ENCODE results near the gene ANKRD10.

ANKRD10 gene

GRCh38 chr13:110874508-110874960 lies 40.3 kb downstream of the ANKRD10 start:
- peak overlapping the region; percentile 15 for H3K27ac Mint-ChIP-seq
- peaks cover 16% of the 10 kb centered on the region for H3K27me3 Mint-ChIP-seq
- H3K4me1 Mint-ChIP-seq = peaks cover 12% of the 10 kb centered on the region
- DNase-seq (peak; percentile 73), ATAC-seq (peak; percentile 68)
- no peaks in the 10 kb centered on the region for H3K9me3 Mint-ChIP-seq
- H3K36me3 Mint-ChIP-seq (ENCODE audit: low read depth) = no peaks in the 10 kb centered on the region
- H3K4me3 Mint-ChIP-seq = peak overlapping the region; percentile 74

GRCh38 chr13:110873639-110874507 lies 41.0 kb downstream of the ANKRD10 start:
- ATAC-seq = no peak
- H3K27ac Mint-ChIP-seq = no peak overlapping the region
- peaks cover 23% of the 10 kb centered on the region for H3K27me3 Mint-ChIP-seq
- H3K4me1 Mint-ChIP-seq = peaks cover 12% of the 10 kb centered on the region
- H3K36me3 Mint-ChIP-seq (ENCODE audit: low read depth) = no peaks in the 10 kb centered on the region
- H3K9me3 Mint-ChIP-seq = no peaks in the 10 kb centered on the region
- no peak overlapping the region for H3K4me3 Mint-ChIP-seq
- DNase-seq = no peak

- Mint-ChIP-seq H3K9me3 (no peaks in the 10 kb centered on the region), H3K27me3 (peaks cover 28% of the 10 kb centered on the region), H3K36me3 (ENCODE audit: low read depth) (no peaks in the 10 kb centered on the region), H3K4me3 (no peak overlapping the region), H3K4me1 (peaks cover 12% of the 10 kb centered on the region), H3K27ac (no peak overlapping the region)
- DNase-seq (no peak), ATAC-seq (no peak)
Measured at GRCh38 chr13:110872768-110873638, 41.9 kb downstream of the ANKRD10 start.

GRCh38 chr13:110872034-110872767 lies 42.7 kb downstream of the ANKRD10 start:
- H3K27ac Mint-ChIP-seq = no peak overlapping the region
- peaks cover 12% of the 10 kb centered on the region for H3K4me1 Mint-ChIP-seq
- H3K4me3 Mint-ChIP-seq = no peak overlapping the region
- H3K9me3 Mint-ChIP-seq = no peaks in the 10 kb centered on the region
- DNase-seq = no peak
- H3K36me3 Mint-ChIP-seq (ENCODE audit: low read depth) = peaks cover 2% of the 10 kb centered on the region
- H3K27me3 Mint-ChIP-seq = peaks cover 35% of the 10 kb centered on the region
- ATAC-seq = no peak

GRCh38 chr13:110869805-110870706 lies 44.8 kb downstream of the ANKRD10 start:
- ATAC-seq (peak; percentile 50), DNase-seq (peak; percentile 28)
- Mint-ChIP-seq H3K27ac (no peak overlapping the region), H3K27me3 (peaks cover 40% of the 10 kb centered on the region), H3K9me3 (no peaks in the 10 kb centered on the region), H3K36me3 (ENCODE audit: low read depth) (peaks cover 2% of the 10 kb centered on the region), H3K4me3 (no peak overlapping the region), H3K4me1 (peaks cover 10% of the 10 kb centered on the region)

GRCh38 chr13:110869231-110869804 lies 45.6 kb downstream of the ANKRD10 start:
- no peak for ATAC-seq
- H3K27ac Mint-ChIP-seq = no peak overlapping the region
- H3K27me3 Mint-ChIP-seq = peaks cover 40% of the 10 kb centered on the region
- peaks cover 2% of the 10 kb centered on the region for H3K36me3 Mint-ChIP-seq (ENCODE audit: low read depth)
- H3K9me3 Mint-ChIP-seq = no peaks in the 10 kb centered on the region
- H3K4me3 Mint-ChIP-seq = no peak overlapping the region
- H3K4me1 Mint-ChIP-seq = peaks cover 5% of the 10 kb centered on the region
- DNase-seq = no peak

- Mint-ChIP-seq H3K27ac (no peak overlapping the region), H3K9me3 (no peaks in the 10 kb centered on the region), H3K27me3 (peaks cover 40% of the 10 kb centered on the region), H3K4me1 (peaks cover 5% of the 10 kb centered on the region), H3K4me3 (no peak overlapping the region), H3K36me3 (ENCODE audit: low read depth) (peaks cover 2% of the 10 kb centered on the region)
- ATAC-seq (no peak), DNase-seq (no peak)
Measured at GRCh38 chr13:110868720-110869119, 46.1 kb downstream of the ANKRD10 start.

- peaks cover 5% of the 10 kb centered on the region for H3K4me1 Mint-ChIP-seq
- H3K36me3 Mint-ChIP-seq (ENCODE audit: low read depth) = peaks cover 2% of the 10 kb centered on the region
- peaks cover 38% of the 10 kb centered on the region for H3K27me3 Mint-ChIP-seq
- no peaks in the 10 kb centered on the region for H3K9me3 Mint-ChIP-seq
- no peak overlapping the region for H3K27ac Mint-ChIP-seq
- ATAC-seq = no peak
- no peak for DNase-seq
- no peak overlapping the region for H3K4me3 Mint-ChIP-seq
Measured at GRCh38 chr13:110867380-110867779, 47.5 kb downstream of the ANKRD10 start.

- ATAC-seq (no peak), DNase-seq (no peak)
- Mint-ChIP-seq H3K4me3 (no peak overlapping the region), H3K27me3 (peaks cover 38% of the 10 kb centered on the region), H3K4me1 (peaks cover 5% of the 10 kb centered on the region), H3K9me3 (no peaks in the 10 kb centered on the region), H3K27ac (no peak overlapping the region), H3K36me3 (ENCODE audit: low read depth) (peaks cover 2% of the 10 kb centered on the region)
Measured at GRCh38 chr13:110866491-110867170, 48.2 kb downstream of the ANKRD10 start.

GRCh38 chr13:110863685-110864084 lies 51.2 kb downstream of the ANKRD10 start:
- Mint-ChIP-seq H3K27ac (no peak overlapping the region), H3K9me3 (no peaks in the 10 kb centered on the region), H3K36me3 (ENCODE audit: low read depth) (peaks cover 2% of the 10 kb centered on the region), H3K4me1 (no peaks in the 10 kb centered on the region), H3K27me3 (peaks cover 19% of the 10 kb centered on the region), H3K4me3 (no peak overlapping the region)
- DNase-seq (no peak), ATAC-seq (no peak)

GRCh38 chr13:110860983-110861382 lies 53.9 kb downstream of the ANKRD10 start:
- Mint-ChIP-seq H3K9me3 (peaks cover 8% of the 10 kb centered on the region), H3K4me1 (peaks cover 19% of the 10 kb centered on the region), H3K27me3 (peaks cover 3% of the 10 kb centered on the region), H3K36me3 (ENCODE audit: low read depth) (peaks cover 8% of the 10 kb centered on the region), H3K27ac (no peak overlapping the region), H3K4me3 (no peak overlapping the region)
- ATAC-seq (no peak), DNase-seq (no peak)

GRCh38 chr13:110856942-110857835 lies 57.7 kb downstream of the ANKRD10 start:
- peak; percentile 63 for ATAC-seq
- Mint-ChIP-seq H3K36me3 (ENCODE audit: low read depth) (peaks cover 8% of the 10 kb centered on the region), H3K4me3 (no peak overlapping the region), H3K27ac (peak overlapping the region; percentile 53), H3K27me3 (no peaks in the 10 kb centered on the region), H3K4me1 (peaks cover 19% of the 10 kb centered on the region), H3K9me3 (peaks cover 12% of the 10 kb centered on the region)
- no peak for DNase-seq
